Measurements from ENCODE around the gene ZFX.

The ZFX gene

GRCh38 chrX:24146283-24146949, 3.1 kb upstream of the ZFX start:
- Histone ChIP-seq H3K4me1 (ENCODE audit: insufficient read depth, low read length) (peaks cover 47% of the 10 kb centered on the region), H3K4me2 (ENCODE audit: insufficient read depth, low read length) (peak overlapping the region; percentile 68), H3K27me3 (ENCODE audit: insufficient read depth, low read length, poor library complexity) (no peaks in the 10 kb centered on the region), H3K36me3 (ENCODE audit: insufficient read depth, low read length) (peaks cover 5% of the 10 kb centered on the region; the same call in 1 of the 2 replicates), H2AFZ (ENCODE audit: low read depth, low read length) (peak overlapping the region; percentile 72), H4K20me1 (ENCODE audit: insufficient read depth, low read length) (peaks cover 9% of the 10 kb centered on the region; the same call in 1 of the 2 replicates), H3K9ac (ENCODE audit: low read depth, low read length) (peak overlapping the region; percentile 87), H3K9me3 (ENCODE audit: insufficient read depth, low read length, severe bottlenecking) (no peaks in the 10 kb centered on the region), H3K27ac (ENCODE audit: low read length) (peak overlapping the region; percentile 82), H3K79me2 (ENCODE audit: insufficient read depth, low read length) (peaks cover 29% of the 10 kb centered on the region), H3K4me3 (ENCODE audit: low read depth in 1 of 2, low read length in 2 of 2) (peak overlapping the region in 1 of 2 experiments; percentile 42; a peak in 2 of 4 replicates)
- DNase-seq, result no peak
- ATAC-seq (ENCODE audit: insufficient read depth, low read depth), result no peak
- TF ChIP-seq EZH2 (IDR thresholded peaks at IDR 0.05; ENCODE audit: borderline replicate concordance, low read depth, low read length, severe bottlenecking), result no peak
- TF ChIP-seq, protein P1, sequence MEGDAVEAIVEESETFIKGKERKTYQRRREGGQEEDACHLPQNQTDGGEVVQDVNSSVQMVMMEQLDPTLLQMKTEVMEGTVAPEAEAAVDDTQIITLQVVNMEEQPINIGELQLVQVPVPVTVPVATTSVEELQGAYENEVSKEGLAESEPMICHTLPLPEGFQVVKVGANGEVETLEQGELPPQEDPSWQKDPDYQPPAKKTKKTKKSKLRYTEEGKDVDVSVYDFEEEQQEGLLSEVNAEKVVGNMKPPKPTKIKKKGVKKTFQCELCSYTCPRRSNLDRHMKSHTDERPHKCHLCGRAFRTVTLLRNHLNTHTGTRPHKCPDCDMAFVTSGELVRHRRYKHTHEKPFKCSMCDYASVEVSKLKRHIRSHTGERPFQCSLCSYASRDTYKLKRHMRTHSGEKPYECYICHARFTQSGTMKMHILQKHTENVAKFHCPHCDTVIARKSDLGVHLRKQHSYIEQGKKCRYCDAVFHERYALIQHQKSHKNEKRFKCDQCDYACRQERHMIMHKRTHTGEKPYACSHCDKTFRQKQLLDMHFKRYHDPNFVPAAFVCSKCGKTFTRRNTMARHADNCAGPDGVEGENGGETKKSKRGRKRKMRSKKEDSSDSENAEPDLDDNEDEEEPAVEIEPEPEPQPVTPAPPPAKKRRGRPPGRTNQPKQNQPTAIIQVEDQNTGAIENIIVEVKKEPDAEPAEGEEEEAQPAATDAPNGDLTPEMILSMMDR (IDR thresholded peaks at IDR 0.05; ENCODE audit: borderline replicate concordance, extremely low read depth, low read length, poor library complexity, severe bottlenecking), result no peak

DNA sequence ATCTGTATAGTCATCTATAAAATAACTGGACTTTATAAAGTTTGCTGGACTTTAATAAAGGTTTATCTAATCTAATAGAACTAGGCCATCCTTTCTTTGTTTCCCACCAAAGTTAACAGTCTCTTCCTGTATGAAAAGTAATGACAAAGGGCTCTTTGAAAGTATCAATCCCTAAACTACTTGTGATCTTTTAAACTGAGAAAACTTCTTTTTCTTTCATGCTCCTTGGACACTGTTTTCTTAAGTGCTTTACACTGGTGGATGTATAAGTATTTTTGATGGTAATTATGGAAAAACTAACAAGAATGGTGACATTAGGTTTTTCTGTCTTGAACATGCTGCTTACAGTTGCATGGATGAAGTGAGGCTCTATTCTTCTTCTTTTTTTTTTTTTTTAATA, 2.4 kb upstream of the ZFX start:
- Histone ChIP-seq H3K4me1 (ENCODE audit: insufficient read depth, low read length) (peaks cover 55% of the 10 kb centered on the region), H3K4me3 (ENCODE audit: low read depth in 1 of 2, low read length in 2 of 2) (no peak overlapping the region; a peak in 1 of 4 replicates), H3K36me3 (ENCODE audit: insufficient read depth, low read length) (peaks cover 10% of the 10 kb centered on the region; the same call in 1 of the 2 replicates), H2AFZ (ENCODE audit: low read depth, low read length) (peak overlapping the region; percentile 72), H3K27me3 (ENCODE audit: insufficient read depth, low read length, poor library complexity) (no peaks in the 10 kb centered on the region), H3K27ac (ENCODE audit: low read length) (peak overlapping the region; percentile 82), H3K4me2 (ENCODE audit: insufficient read depth, low read length) (peak overlapping the region; percentile 68), H4K20me1 (ENCODE audit: insufficient read depth, low read length) (peaks cover 13% of the 10 kb centered on the region; the same call in 1 of the 2 replicates), H3K9me3 (ENCODE audit: insufficient read depth, low read length, severe bottlenecking) (no peaks in the 10 kb centered on the region), H3K79me2 (ENCODE audit: insufficient read depth, low read length) (peaks cover 36% of the 10 kb centered on the region), H3K9ac (ENCODE audit: low read depth, low read length) (peak overlapping the region; percentile 87)
- no peak for DNase-seq
- ATAC-seq (ENCODE audit: insufficient read depth, low read depth), result no peak
- TF ChIP-seq EZH2 (IDR thresholded peaks at IDR 0.05; ENCODE audit: borderline replicate concordance, low read depth, low read length, severe bottlenecking), result no peak
- TF ChIP-seq, protein P1 (IDR thresholded peaks at IDR 0.05; ENCODE audit: borderline replicate concordance, extremely low read depth, low read length, poor library complexity, severe bottlenecking), result no peak

DNA sequence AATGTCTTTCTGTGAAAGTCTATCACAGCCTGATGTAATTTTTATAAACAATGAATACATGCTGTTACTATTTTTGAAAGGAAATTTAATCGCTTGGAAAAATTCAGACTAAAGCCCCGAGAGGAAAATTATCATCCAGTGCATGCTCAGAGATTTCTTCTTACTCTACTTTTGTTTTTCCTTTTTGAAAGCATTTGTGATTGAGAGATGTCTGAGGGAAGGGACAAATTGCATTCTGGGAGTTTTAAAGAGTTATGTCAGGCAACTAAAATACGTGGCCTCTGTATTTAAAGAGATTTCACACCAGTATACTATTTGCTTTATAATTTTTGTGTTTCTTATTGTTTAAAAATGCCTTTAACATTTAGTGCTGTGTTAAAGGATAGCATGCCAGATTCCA, 1.4 kb upstream of the ZFX start:
- Histone ChIP-seq H3K9ac (ENCODE audit: low read depth, low read length) (peak overlapping the region; percentile 87), H3K4me1 (ENCODE audit: insufficient read depth, low read length) (peaks cover 64% of the 10 kb centered on the region), H3K36me3 (ENCODE audit: insufficient read depth, low read length) (peaks cover 18% of the 10 kb centered on the region), H3K4me2 (ENCODE audit: insufficient read depth, low read length) (peak overlapping the region; percentile 68), H2AFZ (ENCODE audit: low read depth, low read length) (peak overlapping the region; percentile 72; the same call in 1 of the 2 replicates), H3K9me3 (ENCODE audit: insufficient read depth, low read length, severe bottlenecking) (no peaks in the 10 kb centered on the region), H3K79me2 (ENCODE audit: insufficient read depth, low read length) (peaks cover 46% of the 10 kb centered on the region), H3K4me3 (ENCODE audit: low read depth in 1 of 2, low read length in 2 of 2) (peak overlapping the region in 1 of 2 experiments; percentile 85; a peak in 3 of 4 replicates), H3K27me3 (ENCODE audit: insufficient read depth, low read length, poor library complexity) (no peaks in the 10 kb centered on the region), H4K20me1 (ENCODE audit: insufficient read depth, low read length) (peaks cover 20% of the 10 kb centered on the region; the same call in 1 of the 2 replicates), H3K27ac (ENCODE audit: low read length) (peak overlapping the region; percentile 96)
- ATAC-seq (ENCODE audit: insufficient read depth, low read depth), result no peak
- no peak for DNase-seq
- TF ChIP-seq, protein P1 (IDR thresholded peaks at IDR 0.05; ENCODE audit: borderline replicate concordance, extremely low read depth, low read length, poor library complexity, severe bottlenecking), result no peak
- no peak for TF ChIP-seq EZH2 (IDR thresholded peaks at IDR 0.05; ENCODE audit: borderline replicate concordance, low read depth, low read length, severe bottlenecking)
